ENCODE results near the gene MAT1A. TPM values are rescaled to one million over a fixed set of nuclear protein-coding genes. Genes with fewer than 3 reads are reported as not detected.

Gene MAT1A
- total and polyA plus RNA-seq, 12 donors: 0.11 to 1.8 (median 0.26) TPM; not detected in 7

- DNase-seq: no peak
- Histone ChIP-seq H3K4me3 (no peak overlapping the region), H3K4me1 (no peaks in the 10 kb centered on the region), H3K9me3 (no peaks in the 10 kb centered on the region), H3K36me3 (no peaks in the 10 kb centered on the region), H3K27me3 (peaks cover 0 to 20% (median 8%) of the 10 kb centered on the region in 7 donors), H3K27ac (no peak overlapping the region)
- WGBS, 2 donors: 73 to 78% methylated on average over 4 of the region's 4 CpGs
- no peak for ATAC-seq
- intact Hi-C loops (cut with DNase I): no loop called here
- TF ChIP-seq CTCF (IDR thresholded peaks at IDR 0.05): no peak
These were observed 1.2 kb upstream of the MAT1A start for GRCh38 chr10:80290474-80291220.

- no peak for TF ChIP-seq CTCF (IDR thresholded peaks at IDR 0.05)
- intact Hi-C loops (cut with DNase I): no loop called here
- Histone ChIP-seq H3K9me3 (no peaks in the 10 kb centered on the region), H3K4me3 (no peak overlapping the region), H3K27ac (no peak overlapping the region), H3K36me3 (no peaks in the 10 kb centered on the region), H3K4me1 (peaks cover 0 to 7% (median 0%) of the 10 kb centered on the region in 9 donors), H3K27me3 (peaks cover 0 to 20% (median 8%) of the 10 kb centered on the region in 7 donors)
- WGBS, 2 donors: 91 to 93% methylated on average over 5 of the region's 5 CpGs
- no peak for ATAC-seq
- no peak for DNase-seq
These were observed 609 bp downstream of the MAT1A start for GRCh38 chr10:80288849-80289248.

- H3K9me3 ChIP-seq: no peaks in the 10 kb centered on the region
- TF ChIP-seq CTCF (IDR thresholded peaks at IDR 0.05): no peak
- no peaks in the 10 kb centered on the region for H3K36me3 ChIP-seq
- no peak overlapping the region for H3K27ac ChIP-seq
- ATAC-seq (no peak), DNase-seq (no peak)
- H3K27me3 ChIP-seq: peaks cover 0 to 11% (median 0%) of the 10 kb centered on the region in 7 donors
- WGBS, 2 donors: 97 to 100% methylated on average over 1 of the region's 1 CpG
- no peak overlapping the region for H3K4me3 ChIP-seq
- intact Hi-C loops (cut with DNase I): no loop called here
- H3K4me1 ChIP-seq: peaks cover 0 to 7% (median 0%) of the 10 kb centered on the region in 9 donors
These were observed 4.9 kb downstream of the MAT1A start for GRCh38 chr10:80284522-80284921.

- Histone ChIP-seq H3K36me3 (no peaks in the 10 kb centered on the region), H3K27ac (no peak overlapping the region), H3K27me3 (peaks cover 0 to 8% (median 0%) of the 10 kb centered on the region in 7 donors), H3K9me3 (no peaks in the 10 kb centered on the region), H3K4me3 (no peak overlapping the region), H3K4me1 (peaks cover 0 to 7% (median 0%) of the 10 kb centered on the region in 9 donors)
- no peak for ATAC-seq
- TF ChIP-seq CTCF (IDR thresholded peaks at IDR 0.05): no peak
- intact Hi-C loops (cut with DNase I): no loop called here
- 92% methylated on average over 14 of the region's 14 CpGs for WGBS, 2 donors
- no peak for DNase-seq
These were observed 5.8 kb downstream of the MAT1A start for GRCh38 chr10:80283536-80284199.

Measured in heart right ventricle (tissue), 16 donors.